T-helper 2 cell treated with Interferon-gamma antibody and Interleukin-4, amounts not matched to agents 100 ng/mL and 5 ng/mL, for 36 hours (primary cell): ENCODE results near the gene RAB3GAP1. TPM values are rescaled to one million over a fixed set of nuclear protein-coding genes. Genes with fewer than 3 reads are reported as not detected.
"Not testable (repeated sequence)": the region's sequence is repeated elsewhere in the genome, so short reads cannot be mapped to it uniquely, and the experiment has no call there.

Experiments used
- intact Hi-C: fragments of 100-400 bp; cut with micrococcal nuclease; formaldehyde crosslinking; loops from one replicate; pipeline ENCODE4 v1.15.1; 2023
- total RNA-seq: library from RNA; stranded (reverse); gene quantifications from 2 replicates; pipeline ENCODE4 v1.2.3, GENCODE V29; 2022

The RAB3GAP1 gene
- total RNA-seq, 1 donor from 2014 or later, result 22.3 TPM

- intact Hi-C loops, result loop anchor here (1.0 to 10.0 kb wide), 7 partner anchors 135 to 932 kb away; partner anchors contain the start of genes CCNT2, DARS1, MCM6 and UBXN4
These were observed 944 bp downstream of the RAB3GAP1 start for GRCh38 chr2:135052997-135053474.

GRCh38 chr2:135055182-135055786 is 3.2 kb downstream of the RAB3GAP1 start:
- intact Hi-C loops, result loop anchor here (10.0 kb wide), 1 partner anchor 930 kb away; the partner anchor contains the start of gene DARS1

- intact Hi-C loops, result loop anchor here (10.0 kb wide), 1 partner anchor 928 kb away; the partner anchor contains the start of gene DARS1
These were observed 4.7 kb downstream of the RAB3GAP1 start for GRCh38 chr2:135056790-135057189.

- intact Hi-C loops, result loop anchor here (10.0 kb wide), 1 partner anchor 925 kb away; the partner anchor contains the start of gene DARS1
These were observed 7.5 kb downstream of the RAB3GAP1 start for GRCh38 chr2:135059577-135059976.

- intact Hi-C loops, result no loop called here
These were observed 11.1 kb downstream of the RAB3GAP1 start for GRCh38 chr2:135063210-135063609.

GRCh38 chr2:135064149-135064548 is 12.1 kb downstream of the RAB3GAP1 start:
- intact Hi-C loops, result no loop called here

GRCh38 chr2:135066710-135067109 is 14.6 kb downstream of the RAB3GAP1 start:
- intact Hi-C loops, result no loop called here

GRCh38 chr2:135072125-135072997 is 20.3 kb downstream of the RAB3GAP1 start:
- intact Hi-C loops, result no loop called here

GRCh38 chr2:135074216-135074615 is 22.1 kb downstream of the RAB3GAP1 start:
- intact Hi-C loops, result no loop called here

GRCh38 chr2:135076556-135076955 is 24.5 kb downstream of the RAB3GAP1 start:
- intact Hi-C loops, result no loop called here

- intact Hi-C loops, result no loop called here
These were observed 26.3 kb downstream of the RAB3GAP1 start for GRCh38 chr2:135078417-135078816.

GRCh38 chr2:135086222-135086621 is 34.1 kb downstream of the RAB3GAP1 start:
- intact Hi-C loops, result no loop called here

- intact Hi-C loops, result not testable (repeated sequence)
These were observed 37.5 kb downstream of the RAB3GAP1 start for GRCh38 chr2:135089597-135089996.

GRCh38 chr2:135091681-135092080 is 39.6 kb downstream of the RAB3GAP1 start:
- intact Hi-C loops, result no loop called here

- intact Hi-C loops, result no loop called here
These were observed 41.1 kb downstream of the RAB3GAP1 start for GRCh38 chr2:135093193-135093592.

- intact Hi-C loops, result no loop called here
These were observed 41.7 kb downstream of the RAB3GAP1 start for GRCh38 chr2:135093670-135094330.

GRCh38 chr2:135094508-135094907 is 42.4 kb downstream of the RAB3GAP1 start:
- intact Hi-C loops, result no loop called here

- intact Hi-C loops, result no loop called here
These were observed 43.5 kb downstream of the RAB3GAP1 start for GRCh38 chr2:135095591-135095990.

GRCh38 chr2:135096665-135097446 is 44.8 kb downstream of the RAB3GAP1 start:
- intact Hi-C loops, result no loop called here

- intact Hi-C loops, result no loop called here
These were observed 45.6 kb downstream of the RAB3GAP1 start for GRCh38 chr2:135097532-135098231.
